Fibroblast of pulmonary artery (primary cell): ENCODE measurements around the gene VTI1B.
"Not testable (repeated sequence)": the region's sequence is repeated elsewhere in the genome, so short reads cannot be mapped to it uniquely, and the experiment has no call there.

Source experiments
- DNase-seq: peaks from one replicate; pipeline ENCODE4 v3.0.0-alpha.2; 2010; ENCODE audit warnings: low read depth
- H3K4me3 ChIP-seq: replicated peaks from 2 replicates; pipeline ENCODE4 v1.5.1; 2011; ENCODE audit warnings: low read depth, mild to moderate bottlenecking, control low read depth, low read length, moderate library complexity
- TF ChIP-seq, protein P1 (sequence below): IDR thresholded peaks from 2 replicates; pipeline ENCODE4 v1.5.1; 2011; ENCODE audit warnings: mild to moderate bottlenecking, control low read depth, low read length, inconsistent platforms; ENCODE audit errors: missing control alignments

The VTI1B gene

DNA sequence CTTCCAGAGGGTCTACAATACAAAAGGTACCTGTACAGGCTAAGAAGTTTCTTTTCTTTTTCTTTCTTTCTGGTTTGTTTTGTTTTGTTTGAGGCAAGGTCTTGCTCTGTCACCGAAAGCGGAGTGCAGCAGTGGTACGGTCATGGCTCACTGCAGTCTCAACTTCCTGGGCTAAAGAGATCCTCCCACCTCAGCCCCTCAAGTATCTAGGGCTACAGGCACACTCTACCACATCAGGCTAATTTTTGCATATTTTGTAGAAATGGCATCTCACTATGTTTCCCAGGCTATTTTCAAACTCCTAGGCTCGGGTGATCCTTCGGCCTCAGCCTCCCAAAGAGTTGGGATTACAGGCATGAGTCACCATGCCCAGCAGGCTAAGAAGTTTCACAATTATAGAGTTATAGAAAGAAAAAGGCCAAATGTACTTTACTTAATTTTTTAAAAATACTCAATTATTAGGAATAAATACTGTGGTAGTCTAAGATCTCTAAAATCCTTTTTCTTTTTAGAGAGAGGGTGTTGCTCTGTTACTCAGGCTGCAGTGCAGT, 71.4 kb downstream of the VTI1B start:
- DNase-seq, result no peak
- TF ChIP-seq, protein P1, sequence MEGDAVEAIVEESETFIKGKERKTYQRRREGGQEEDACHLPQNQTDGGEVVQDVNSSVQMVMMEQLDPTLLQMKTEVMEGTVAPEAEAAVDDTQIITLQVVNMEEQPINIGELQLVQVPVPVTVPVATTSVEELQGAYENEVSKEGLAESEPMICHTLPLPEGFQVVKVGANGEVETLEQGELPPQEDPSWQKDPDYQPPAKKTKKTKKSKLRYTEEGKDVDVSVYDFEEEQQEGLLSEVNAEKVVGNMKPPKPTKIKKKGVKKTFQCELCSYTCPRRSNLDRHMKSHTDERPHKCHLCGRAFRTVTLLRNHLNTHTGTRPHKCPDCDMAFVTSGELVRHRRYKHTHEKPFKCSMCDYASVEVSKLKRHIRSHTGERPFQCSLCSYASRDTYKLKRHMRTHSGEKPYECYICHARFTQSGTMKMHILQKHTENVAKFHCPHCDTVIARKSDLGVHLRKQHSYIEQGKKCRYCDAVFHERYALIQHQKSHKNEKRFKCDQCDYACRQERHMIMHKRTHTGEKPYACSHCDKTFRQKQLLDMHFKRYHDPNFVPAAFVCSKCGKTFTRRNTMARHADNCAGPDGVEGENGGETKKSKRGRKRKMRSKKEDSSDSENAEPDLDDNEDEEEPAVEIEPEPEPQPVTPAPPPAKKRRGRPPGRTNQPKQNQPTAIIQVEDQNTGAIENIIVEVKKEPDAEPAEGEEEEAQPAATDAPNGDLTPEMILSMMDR, result no peak
- H3K4me3 ChIP-seq, result no peak overlapping the region

DNA sequence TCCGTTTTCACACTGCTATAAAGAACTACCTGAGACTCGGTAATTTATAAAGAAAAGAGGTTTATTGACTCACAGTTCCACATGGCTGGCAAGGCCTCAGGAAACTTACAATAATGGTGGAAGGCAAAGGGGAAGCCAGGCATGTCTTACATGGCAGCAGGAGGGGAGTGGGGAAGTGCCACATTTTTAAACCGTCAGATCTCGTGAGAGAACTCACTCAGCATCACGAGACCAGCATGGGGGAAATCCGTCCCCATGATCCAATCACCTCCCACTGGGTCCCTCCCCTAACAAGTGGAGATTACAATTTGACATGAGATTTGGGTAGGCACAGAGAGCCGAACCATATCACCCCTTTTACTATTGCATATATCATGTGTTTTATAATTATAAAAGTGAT, 72.4 kb downstream of the VTI1B start:
- no peak overlapping the region for H3K4me3 ChIP-seq
- no peak for DNase-seq
- TF ChIP-seq, protein P1, result no peak

DNA sequence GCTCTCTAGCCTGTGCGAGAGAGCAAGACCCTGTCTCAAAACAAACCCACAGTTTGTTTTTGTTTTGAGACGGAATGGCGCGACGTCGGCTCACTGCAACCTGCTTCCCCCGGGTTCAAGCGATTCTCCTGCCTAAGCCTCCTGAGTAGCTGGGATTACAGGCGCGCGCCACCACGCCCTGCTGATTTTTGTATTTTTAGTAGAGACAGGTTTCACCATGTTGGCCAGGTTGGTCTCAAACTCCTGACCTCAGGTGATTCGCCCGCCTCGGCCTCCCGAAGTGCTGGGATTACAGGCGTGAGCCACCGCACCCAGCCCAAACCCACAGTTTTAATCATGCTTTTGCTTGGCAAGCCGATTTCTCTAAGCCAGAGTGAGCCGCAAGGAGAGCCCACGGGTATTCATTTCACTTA, 73.9 kb downstream of the VTI1B start:
- not testable (repeated sequence) for DNase-seq
- peak overlapping the region; percentile 91 for H3K4me3 ChIP-seq

DNA sequence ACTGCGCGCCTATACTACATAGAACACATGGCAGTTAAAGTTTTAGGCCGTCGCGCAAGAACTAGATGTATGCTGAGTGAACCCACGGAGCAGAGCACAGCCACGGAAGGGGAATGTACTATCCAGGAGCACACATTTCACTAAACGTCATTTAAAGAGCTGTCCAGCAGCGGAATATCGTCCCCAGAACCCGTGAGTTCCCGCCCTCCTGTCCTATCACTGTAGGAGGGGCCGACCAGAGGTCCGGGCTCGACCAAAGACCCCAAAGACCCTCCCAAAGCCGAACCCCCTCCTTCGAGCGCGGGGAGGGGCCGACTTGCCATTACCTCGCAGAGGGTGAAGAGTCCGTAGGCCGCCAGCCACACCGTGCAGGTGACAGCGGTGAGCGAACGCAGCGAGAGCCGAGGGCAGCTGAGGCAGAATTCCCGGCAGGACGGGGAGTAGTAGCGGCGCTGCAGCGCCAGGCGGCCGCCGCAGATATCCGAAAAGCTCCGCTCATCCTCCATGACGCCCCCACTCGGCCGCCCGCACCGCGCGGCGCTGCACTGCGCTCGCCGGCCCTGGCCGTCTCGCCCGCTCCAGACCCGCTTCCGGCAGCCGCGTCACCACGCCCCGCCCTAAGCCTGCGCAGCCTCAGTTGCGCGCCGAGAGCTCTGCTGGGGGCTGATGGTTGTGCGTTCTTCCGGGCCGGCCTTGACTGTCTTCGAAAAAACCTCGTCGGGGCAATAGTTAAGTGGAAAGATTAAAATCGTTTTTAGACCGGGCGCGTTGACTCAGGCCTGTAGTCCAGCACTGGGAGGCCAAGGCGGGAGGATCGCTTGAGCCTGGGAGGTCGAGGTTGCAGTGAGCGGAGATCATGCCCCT, 74.5 kb downstream of the VTI1B start, which contains the start of gene PIGH:
Gene PIGH (minus strand): TSS at position 571 of the 864 bp plus-strand sequence. CDS start 65 bp downstream, at position 506.
- H3K4me3 ChIP-seq, result peak within 1 kb of the TSS; percentile 91
- TF ChIP-seq, protein P1, result peak; percentile 37
- DNase-seq, result peak; percentile 86
